ENCODE measurements around the gene CD36.
"Not testable (repeated sequence)": the region's sequence is repeated elsewhere in the genome, so short reads cannot be mapped to it uniquely, and the experiment has no call there.

CD36 gene

DNA sequence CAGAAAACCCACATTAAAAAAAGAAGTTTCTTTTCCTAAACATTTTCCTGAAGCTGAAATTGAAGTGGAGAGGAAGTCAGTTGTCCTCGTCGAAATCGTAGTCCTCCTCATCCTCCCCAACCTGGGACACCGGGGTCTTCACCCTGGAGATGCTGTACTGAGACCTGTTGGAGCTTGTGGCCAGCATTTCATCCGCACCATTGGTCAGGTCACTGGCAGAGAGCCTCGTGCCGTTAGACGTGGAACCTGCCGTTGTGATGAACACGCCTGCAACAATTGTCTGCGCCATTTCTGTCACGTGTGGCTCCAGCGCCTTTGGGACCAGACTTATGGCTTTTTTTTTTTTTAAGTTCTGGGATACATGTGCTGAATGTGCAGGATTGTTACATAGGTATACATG is 23.8 kb downstream of the CD36 start:
- DNase-seq (ENCODE audit: low spot score) = no peak
- TF ChIP-seq, protein P1, sequence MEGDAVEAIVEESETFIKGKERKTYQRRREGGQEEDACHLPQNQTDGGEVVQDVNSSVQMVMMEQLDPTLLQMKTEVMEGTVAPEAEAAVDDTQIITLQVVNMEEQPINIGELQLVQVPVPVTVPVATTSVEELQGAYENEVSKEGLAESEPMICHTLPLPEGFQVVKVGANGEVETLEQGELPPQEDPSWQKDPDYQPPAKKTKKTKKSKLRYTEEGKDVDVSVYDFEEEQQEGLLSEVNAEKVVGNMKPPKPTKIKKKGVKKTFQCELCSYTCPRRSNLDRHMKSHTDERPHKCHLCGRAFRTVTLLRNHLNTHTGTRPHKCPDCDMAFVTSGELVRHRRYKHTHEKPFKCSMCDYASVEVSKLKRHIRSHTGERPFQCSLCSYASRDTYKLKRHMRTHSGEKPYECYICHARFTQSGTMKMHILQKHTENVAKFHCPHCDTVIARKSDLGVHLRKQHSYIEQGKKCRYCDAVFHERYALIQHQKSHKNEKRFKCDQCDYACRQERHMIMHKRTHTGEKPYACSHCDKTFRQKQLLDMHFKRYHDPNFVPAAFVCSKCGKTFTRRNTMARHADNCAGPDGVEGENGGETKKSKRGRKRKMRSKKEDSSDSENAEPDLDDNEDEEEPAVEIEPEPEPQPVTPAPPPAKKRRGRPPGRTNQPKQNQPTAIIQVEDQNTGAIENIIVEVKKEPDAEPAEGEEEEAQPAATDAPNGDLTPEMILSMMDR (IDR thresholded peaks at IDR 0.05; ENCODE audit: borderline replicate concordance, control extremely low read depth, extremely low read depth, insufficient read depth, missing control alignments) = no peak
- in situ Hi-C loops (cut with MboI; ENCODE audit: low sequenced_read_pairs, unreplicated experiment) = loop anchor here (25.0 kb wide), 1 partner anchor 600 kb away; no protein-coding TSS in a partner anchor

DNA sequence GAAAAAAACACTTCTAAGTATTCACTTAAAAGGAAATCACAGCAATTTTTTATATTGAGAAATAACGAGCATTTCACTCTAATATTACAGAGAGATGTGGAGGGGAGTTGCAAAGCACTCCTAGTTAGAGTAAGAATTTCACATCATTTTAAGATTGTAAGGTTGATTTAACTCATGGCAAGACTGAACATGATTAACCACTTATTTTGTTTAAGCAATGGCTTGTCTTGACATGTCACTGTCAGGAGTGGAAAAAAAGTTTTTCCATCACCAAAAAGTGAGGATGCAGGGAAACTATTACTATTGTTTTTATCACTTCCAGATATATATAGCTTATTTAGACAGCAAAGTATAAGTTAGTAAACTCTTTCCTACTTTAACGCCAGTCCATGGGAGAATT is 27.1 kb downstream of the CD36 start:
- TF ChIP-seq, protein P1 (IDR thresholded peaks at IDR 0.05; ENCODE audit: borderline replicate concordance, control extremely low read depth, extremely low read depth, insufficient read depth, missing control alignments) = no peak
- DNase-seq (ENCODE audit: low spot score) = no peak
- in situ Hi-C loops (cut with MboI; ENCODE audit: low sequenced_read_pairs, unreplicated experiment) = loop anchor here (25.0 kb wide), 1 partner anchor 603 kb away; no protein-coding TSS in a partner anchor

DNA sequence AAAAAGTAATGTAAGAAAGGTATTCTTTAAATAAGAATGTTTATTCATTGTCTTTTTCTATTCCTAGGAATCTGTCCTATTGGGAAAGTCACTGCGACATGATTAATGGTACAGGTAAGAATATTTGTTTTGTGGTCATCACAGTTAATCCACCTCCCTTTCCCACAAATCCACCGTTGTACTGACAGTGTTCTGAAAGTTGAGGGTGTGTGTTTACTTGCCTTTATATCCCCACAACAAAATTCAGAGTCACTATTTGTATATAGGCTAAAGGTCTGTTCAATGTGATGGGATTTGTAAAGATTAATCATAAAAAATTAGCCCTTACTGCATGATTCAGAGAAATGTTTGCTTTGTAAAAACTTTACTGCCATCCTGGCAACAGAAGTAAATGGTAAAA is 27.9 kb downstream of the CD36 start:
- in situ Hi-C loops (cut with MboI; ENCODE audit: low sequenced_read_pairs, unreplicated experiment) = loop anchor here (25.0 kb wide), 1 partner anchor 604 kb away; no protein-coding TSS in a partner anchor
- TF ChIP-seq, protein P1 (IDR thresholded peaks at IDR 0.05; ENCODE audit: borderline replicate concordance, control extremely low read depth, extremely low read depth, insufficient read depth, missing control alignments) = no peak

DNA sequence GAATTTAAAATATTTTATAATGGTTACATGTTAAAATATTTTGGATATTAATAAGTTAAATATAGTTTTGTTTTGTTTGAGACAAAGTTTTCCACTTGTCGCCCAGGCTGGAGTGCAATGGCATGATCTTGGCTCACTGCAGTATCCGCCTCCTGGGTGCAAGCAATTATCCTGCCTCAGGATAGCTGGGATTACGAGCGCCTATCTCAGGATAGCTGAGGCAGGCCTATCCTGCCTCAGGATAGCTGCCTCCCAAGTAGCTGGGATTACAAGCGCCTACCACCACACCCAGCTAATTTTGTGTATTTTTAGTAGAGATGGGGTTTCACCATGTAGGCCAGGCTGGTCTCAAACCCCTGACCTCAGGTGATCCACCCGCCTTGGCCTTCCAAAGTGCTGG is 30.9 kb downstream of the CD36 start:
- in situ Hi-C loops (cut with MboI; ENCODE audit: low sequenced_read_pairs, unreplicated experiment) = loop anchor here (25.0 kb wide), 1 partner anchor 607 kb away; no protein-coding TSS in a partner anchor
- not testable (repeated sequence) for DNase-seq (ENCODE audit: low spot score)

More for the DNA sequence above, 27.9 kb downstream of the CD36 start:
- no peak for DNase-seq (ENCODE audit: low spot score)

DNA sequence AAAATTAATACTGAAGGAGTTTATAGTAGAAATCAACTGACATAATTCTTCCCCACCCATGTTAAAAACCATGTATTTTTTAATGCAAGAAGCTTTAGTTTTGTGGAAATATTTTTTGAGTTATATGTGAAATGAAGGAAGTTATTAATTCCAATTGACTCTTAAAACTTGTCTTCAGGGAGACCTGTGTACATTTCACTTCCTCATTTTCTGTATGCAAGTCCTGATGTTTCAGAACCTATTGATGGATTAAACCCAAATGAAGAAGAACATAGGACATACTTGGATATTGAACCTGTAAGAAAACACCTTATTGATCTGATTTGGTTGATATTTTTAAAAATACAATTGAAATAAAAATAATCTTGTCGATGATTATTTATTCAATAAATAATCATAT is 33.3 kb downstream of the CD36 start:
- TF ChIP-seq, protein P1 (IDR thresholded peaks at IDR 0.05; ENCODE audit: borderline replicate concordance, control extremely low read depth, extremely low read depth, insufficient read depth, missing control alignments) = no peak
- no peak for DNase-seq (ENCODE audit: low spot score)
- in situ Hi-C loops (cut with MboI; ENCODE audit: low sequenced_read_pairs, unreplicated experiment) = loop anchor here (25.0 kb wide), 1 partner anchor 609 kb away; no protein-coding TSS in a partner anchor

DNA sequence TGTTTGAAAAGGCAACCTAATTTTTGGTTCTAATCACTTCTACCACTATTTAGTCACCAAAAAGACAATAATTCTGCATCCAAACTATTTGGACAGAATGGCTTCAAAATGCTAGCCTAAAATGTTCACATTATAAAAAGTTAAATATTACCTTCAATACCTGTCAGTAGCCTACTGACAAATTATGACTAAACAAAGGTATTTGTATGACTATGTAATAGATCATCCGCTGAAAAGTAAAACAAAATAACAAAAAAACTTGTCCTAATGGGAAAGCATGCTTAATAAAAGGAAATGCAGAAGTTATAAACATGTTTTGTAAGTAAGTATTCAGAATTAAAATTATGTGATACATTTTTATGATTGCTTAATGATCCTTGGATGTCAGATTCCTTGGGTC is 36.6 kb downstream of the CD36 start:
- TF ChIP-seq, protein P1 (IDR thresholded peaks at IDR 0.05; ENCODE audit: borderline replicate concordance, control extremely low read depth, extremely low read depth, insufficient read depth, missing control alignments) = no peak
- no peak for DNase-seq (ENCODE audit: low spot score)
- in situ Hi-C loops (cut with MboI; ENCODE audit: low sequenced_read_pairs, unreplicated experiment) = loop anchor here (25.0 kb wide), 1 partner anchor 787 kb away; no protein-coding TSS in a partner anchor

DNA sequence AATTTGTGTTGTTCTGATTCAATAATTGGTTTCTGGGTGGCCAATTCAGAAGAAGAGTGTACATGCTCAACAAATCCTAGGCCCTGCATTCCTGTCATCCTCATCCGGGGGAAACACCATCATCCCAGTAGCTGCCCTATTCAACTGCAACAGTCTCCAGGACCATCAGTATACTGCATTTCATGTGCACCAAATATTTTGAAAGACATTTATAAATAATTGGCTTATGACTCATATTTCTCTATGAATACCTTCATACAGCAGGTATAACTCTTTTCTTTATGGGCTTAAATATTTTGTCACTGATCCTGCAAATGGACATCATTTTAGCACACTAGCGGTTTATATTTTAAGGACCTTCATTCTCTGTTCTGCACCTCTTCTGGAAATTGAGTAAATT is 38.0 kb downstream of the CD36 start:
- no peak for DNase-seq (ENCODE audit: low spot score)
- TF ChIP-seq, protein P1 (IDR thresholded peaks at IDR 0.05; ENCODE audit: borderline replicate concordance, control extremely low read depth, extremely low read depth, insufficient read depth, missing control alignments) = no peak
- in situ Hi-C loops (cut with MboI; ENCODE audit: low sequenced_read_pairs, unreplicated experiment) = loop anchor here (25.0 kb wide), 1 partner anchor 786 kb away; no protein-coding TSS in a partner anchor

All from GM13976 (cell line).